ENCODE data around the gene SLC12A3. TPM values are rescaled to one million over a fixed set of nuclear protein-coding genes. Genes with fewer than 3 reads are reported as not detected.
"Not testable (repeated sequence)": the region's sequence is repeated elsewhere in the genome, so short reads cannot be mapped to it uniquely, and the experiment has no call there.

Gene SLC12A3
- total RNA-seq, 2 donors from 2014 or later = not detected

GRCh38 chr16:56860226-56861020, 4.6 kb upstream of the SLC12A3 start:
- DNase-seq (ENCODE audit: low spot score in 2 of 2) (no peak), ATAC-seq (peak; percentile 50 to 69)
- Mint-ChIP-seq H3K9me3 (no peaks in the 10 kb centered on the region), H3K36me3 (no peaks in the 10 kb centered on the region), H3K27ac (peak overlapping the region; percentile 66 to 83)

GRCh38 chr16:56861092-56861610, 3.9 kb upstream of the SLC12A3 start:
- DNase-seq (ENCODE audit: low spot score in 2 of 2) = no peak
- Mint-ChIP-seq H3K36me3 (no peaks in the 10 kb centered on the region), H3K27ac (peak overlapping the region in 1 of 2 donors; percentile 66), H3K9me3 (no peaks in the 10 kb centered on the region)
- no peak for ATAC-seq

GRCh38 chr16:56861756-56862155, 3.3 kb upstream of the SLC12A3 start:
- no peak for ATAC-seq
- Mint-ChIP-seq H3K27ac (no peak overlapping the region), H3K36me3 (no peaks in the 10 kb centered on the region), H3K9me3 (no peaks in the 10 kb centered on the region)
- DNase-seq (ENCODE audit: low spot score in 2 of 2) = no peak

GRCh38 chr16:56862776-56863175, 2.2 kb upstream of the SLC12A3 start:
- DNase-seq (ENCODE audit: low spot score in 2 of 2) (no peak), ATAC-seq (no peak)
- no peaks in the 10 kb centered on the region for H3K36me3 Mint-ChIP-seq
- no peaks in the 10 kb centered on the region for H3K9me3 Mint-ChIP-seq
- no peak overlapping the region for H3K27ac Mint-ChIP-seq

- no peaks in the 10 kb centered on the region for H3K9me3 Mint-ChIP-seq
- H3K36me3 Mint-ChIP-seq = no peaks in the 10 kb centered on the region
- no peak for ATAC-seq
- DNase-seq (ENCODE audit: low spot score in 2 of 2) = no peak
- H3K27ac Mint-ChIP-seq = peak overlapping the region in 1 of 2 donors; percentile 47
These were observed 521 bp downstream of the SLC12A3 start for GRCh38 chr16:56865394-56866062.

DNA sequence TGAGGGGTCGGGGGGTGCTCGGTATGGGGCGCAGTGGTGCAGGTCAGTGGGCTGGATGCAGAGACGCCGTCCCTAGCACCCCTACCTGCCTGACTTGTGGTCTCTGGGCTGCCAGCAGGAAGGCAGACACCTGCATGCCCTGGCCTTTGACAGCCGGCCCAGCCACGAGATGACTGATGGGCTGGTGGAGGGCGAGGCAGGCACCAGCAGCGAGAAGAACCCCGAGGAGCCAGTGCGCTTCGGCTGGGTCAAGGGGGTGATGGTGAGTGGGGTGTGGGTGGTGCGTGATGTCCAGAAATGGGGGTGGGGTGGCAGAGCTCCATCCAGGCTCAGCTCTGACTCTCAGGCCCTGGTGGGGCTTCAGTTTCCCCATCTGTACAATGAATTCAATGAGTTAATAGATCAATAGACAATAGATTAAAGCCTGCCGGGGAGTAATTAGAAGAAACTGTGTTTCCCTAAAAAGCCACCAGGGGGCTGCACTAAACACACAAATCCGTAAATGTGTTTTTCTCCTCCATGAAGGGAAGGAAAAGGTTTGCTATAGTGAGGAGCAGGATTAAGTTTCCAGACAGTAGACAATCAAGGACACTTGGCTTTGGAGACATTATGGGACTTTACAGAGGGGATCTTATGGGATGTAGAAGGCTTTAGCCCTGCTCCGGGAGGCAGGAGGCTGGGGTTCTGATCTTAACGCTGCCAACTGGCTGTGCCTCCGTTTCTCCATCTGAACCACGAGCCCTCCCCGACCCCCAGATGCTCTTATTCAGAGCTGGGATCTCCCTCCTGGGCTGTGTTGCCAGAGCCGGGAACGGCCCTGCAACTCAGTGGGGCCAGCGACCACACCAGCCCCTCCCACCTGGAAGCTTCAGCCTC, 2.2 kb downstream of the SLC12A3 start:
- Mint-ChIP-seq H3K9me3 (no peaks in the 10 kb centered on the region), H3K27ac (peak overlapping the region; percentile 3 to 68), H3K36me3 (no peaks in the 10 kb centered on the region)
- no peak for ATAC-seq
- peak in 1 of 2 donors; percentile 63 for DNase-seq (ENCODE audit: low spot score in 2 of 2)

DNA sequence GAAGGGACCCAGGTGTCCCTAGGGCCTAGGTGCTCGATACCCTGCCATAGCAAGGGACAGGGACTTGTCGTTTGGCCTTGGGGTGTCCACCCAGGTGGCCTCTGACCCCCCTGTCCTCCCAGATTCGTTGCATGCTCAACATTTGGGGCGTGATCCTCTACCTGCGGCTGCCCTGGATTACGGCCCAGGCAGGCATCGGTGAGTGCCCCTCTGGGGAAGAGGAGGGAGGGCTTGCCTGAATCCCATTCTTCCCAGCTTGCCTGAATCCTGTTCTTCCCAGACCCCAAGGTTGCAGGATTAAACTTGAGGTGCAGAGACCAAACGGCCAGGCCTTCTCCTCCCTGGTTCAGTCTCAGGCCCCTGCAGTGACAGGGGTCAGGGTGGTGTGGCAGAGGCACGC, 3.2 kb downstream of the SLC12A3 start:
- Mint-ChIP-seq H3K27ac (no peak overlapping the region), H3K9me3 (no peaks in the 10 kb centered on the region), H3K36me3 (no peaks in the 10 kb centered on the region)
- no peak for DNase-seq (ENCODE audit: low spot score in 2 of 2)
- ATAC-seq = no peak

GRCh38 chr16:56868766-56869165, 3.8 kb downstream of the SLC12A3 start:
- not testable (repeated sequence) for H3K9me3 Mint-ChIP-seq; H3K27ac Mint-ChIP-seq; DNase-seq (ENCODE audit: low spot score in 2 of 2); ATAC-seq; H3K36me3 Mint-ChIP-seq

DNA sequence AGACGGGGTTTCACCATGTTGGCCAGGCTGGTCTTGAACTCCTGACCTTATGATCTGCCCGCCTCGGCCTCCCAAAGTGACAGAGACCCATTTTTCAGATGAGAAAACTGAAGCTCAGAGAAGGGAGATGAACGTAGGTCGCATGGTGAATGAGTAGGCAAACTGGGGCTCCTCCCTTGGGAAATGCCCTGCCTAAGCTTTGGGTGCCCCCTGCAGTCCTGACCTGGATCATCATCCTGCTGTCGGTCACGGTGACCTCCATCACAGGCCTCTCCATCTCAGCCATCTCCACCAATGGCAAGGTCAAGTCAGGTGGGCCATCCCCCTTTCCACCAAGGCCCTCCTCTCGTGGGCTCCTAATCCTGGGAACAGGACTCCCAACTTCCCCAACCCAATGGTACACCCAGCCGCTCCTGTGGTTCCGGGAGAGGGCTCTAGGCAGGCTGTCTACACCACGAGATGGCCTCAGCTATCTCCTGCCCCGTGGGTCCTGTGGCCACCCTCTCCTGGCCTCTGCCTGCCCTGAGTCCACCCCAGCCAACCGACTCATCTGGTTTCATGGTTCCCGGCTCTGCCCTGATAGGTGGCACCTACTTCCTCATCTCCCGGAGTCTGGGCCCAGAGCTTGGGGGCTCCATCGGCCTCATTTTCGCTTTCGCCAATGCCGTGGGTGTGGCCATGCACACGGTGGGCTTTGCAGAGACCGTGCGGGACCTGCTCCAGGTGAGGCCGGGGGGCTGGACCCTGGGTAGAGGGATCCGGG, 4.7 kb downstream of the SLC12A3 start:
- DNase-seq (ENCODE audit: low spot score in 2 of 2) (no peak), ATAC-seq (peak; percentile 41 to 58)
- Mint-ChIP-seq H3K9me3 (no peaks in the 10 kb centered on the region), H3K27ac (peak overlapping the region in 1 of 2 donors; percentile 64), H3K36me3 (no peaks in the 10 kb centered on the region)

- H3K9me3 Mint-ChIP-seq = no peaks in the 10 kb centered on the region
- no peaks in the 10 kb centered on the region for H3K36me3 Mint-ChIP-seq
- peak in 1 of 2 donors; percentile 39 for ATAC-seq
- H3K27ac Mint-ChIP-seq = peak overlapping the region in 1 of 2 donors; percentile 64
- no peak for DNase-seq (ENCODE audit: low spot score in 2 of 2)
These were observed 5.4 kb downstream of the SLC12A3 start for GRCh38 chr16:56870276-56870888.

- Mint-ChIP-seq H3K9me3 (no peaks in the 10 kb centered on the region), H3K27ac (peak overlapping the region in 1 of 2 donors; percentile 21), H3K36me3 (no peaks in the 10 kb centered on the region)
- DNase-seq (ENCODE audit: low spot score in 2 of 2) = no peak
- ATAC-seq = peak; percentile 50 to 57
These were observed 6.2 kb downstream of the SLC12A3 start for GRCh38 chr16:56871172-56871593.

DNA sequence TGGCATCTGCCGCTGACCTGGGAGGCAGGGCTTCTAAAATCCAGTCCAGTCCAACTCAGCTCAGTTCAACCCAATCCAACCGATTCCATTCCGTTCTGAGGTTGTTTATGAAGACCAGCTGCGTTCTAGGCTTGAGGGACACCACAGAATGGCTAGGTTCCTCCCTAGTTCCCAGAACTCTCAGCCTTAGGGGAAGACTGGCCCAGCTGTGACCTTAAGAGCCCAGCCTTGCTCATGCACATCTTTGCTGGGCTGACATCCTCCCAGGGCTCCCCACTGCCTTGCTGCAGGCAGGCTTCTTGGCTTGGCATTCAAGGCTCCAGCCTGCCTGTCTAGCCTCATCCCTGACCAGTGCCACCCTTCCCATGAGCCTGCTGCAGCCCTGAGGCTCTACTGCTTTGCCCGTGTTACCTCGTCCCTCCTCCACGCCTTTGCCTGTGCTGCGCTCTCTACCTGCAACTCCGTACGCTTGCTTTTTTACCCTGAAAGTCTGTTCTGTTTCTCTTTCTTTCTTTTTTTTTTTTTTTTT, 7.9 kb downstream of the SLC12A3 start:
- Mint-ChIP-seq H3K36me3 (no peaks in the 10 kb centered on the region), H3K9me3 (no peaks in the 10 kb centered on the region), H3K27ac (no peak overlapping the region)
- DNase-seq (ENCODE audit: low spot score in 2 of 2) (no peak), ATAC-seq (no peak)

- Mint-ChIP-seq H3K36me3 (no peaks in the 10 kb centered on the region), H3K9me3 (no peaks in the 10 kb centered on the region), H3K27ac (no peak overlapping the region)
- DNase-seq (ENCODE audit: low spot score in 2 of 2) (no peak), ATAC-seq (no peak)
These were observed 9.8 kb downstream of the SLC12A3 start for GRCh38 chr16:56874800-56875199.

DNA sequence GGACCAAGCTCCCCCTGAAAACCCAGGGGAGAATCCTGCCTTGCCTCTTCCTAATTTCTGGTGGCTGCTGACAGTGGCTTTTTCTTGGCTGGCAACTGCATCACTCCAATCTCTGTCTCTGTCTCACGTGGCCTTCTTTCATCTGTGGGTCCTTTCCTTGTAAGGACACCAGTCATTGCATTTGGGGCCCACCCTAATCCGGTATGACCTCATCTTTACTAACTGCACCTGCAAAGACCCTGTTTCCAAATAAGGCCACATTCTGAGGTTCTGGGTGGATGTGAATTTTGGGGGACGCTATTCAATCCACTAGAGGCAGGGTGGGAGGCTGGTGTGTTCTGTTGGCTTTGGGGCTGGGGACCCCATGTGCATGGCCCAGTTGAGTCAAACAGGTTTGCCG, 11.0 kb downstream of the SLC12A3 start:
- no peaks in the 10 kb centered on the region for H3K9me3 Mint-ChIP-seq

GRCh38 chr16:56877486-56878182, 12.6 kb downstream of the SLC12A3 start:
- no peak overlapping the region for H3K27ac Mint-ChIP-seq
- no peaks in the 10 kb centered on the region for H3K9me3 Mint-ChIP-seq
- no peak for ATAC-seq
- DNase-seq (ENCODE audit: low spot score in 2 of 2) = no peak
- no peaks in the 10 kb centered on the region for H3K36me3 Mint-ChIP-seq

More for the DNA sequence above, 11.0 kb downstream of the SLC12A3 start:
- Mint-ChIP-seq H3K36me3 (no peaks in the 10 kb centered on the region), H3K27ac (peak overlapping the region in 1 of 2 donors; percentile 31)
- DNase-seq (ENCODE audit: low spot score in 2 of 2) = no peak
- ATAC-seq = no peak

Measured in activated naive CD4-positive, alpha-beta T cell treated with anti-CD3 and anti-CD28 coated beads, Interleukin-2, amount 50 U/mL, for 72 hours (primary cell).